ENCODE measurements around the gene CZIB. TPM values are rescaled to one million over a fixed set of nuclear protein-coding genes. Genes with fewer than 3 reads are reported as not detected.
A peak's percentile ranks its signal among the peaks of the same experiment; 100 is the strongest.

The CZIB gene
- total RNA-seq, result 10 to 100 TPM; 56.5 to 72.5 (median 69.5) TPM

GRCh38 chr1:53220171-53220961 lies at the start of gene CZIB:
TSS of gene CZIB (minus strand) at chr1:53220634. CDS start at chr1:53220575, 59 bp downstream.
- intact Hi-C loops (cut with DNase I), result no loop called here
- WGBS, result 0% methylated on average over 29 of the region's 61 CpGs
- peaks cover 3 to 35% (median 30%) of the 10 kb centered on the region in 4 donors for H3K36me3 ChIP-seq
- peak within 1 kb of the TSS; percentile 93 to 98 (median 98) for H3K27ac ChIP-seq (replicated peaks in 1 of 4)
- no peaks in the 10 kb centered on the region for H3K9me3 ChIP-seq
- H3K4me1 ChIP-seq, result peaks cover 15 to 28% (median 19%) of the 10 kb centered on the region in 4 donors
- peak; percentile 96 for DNase-seq (ENCODE audit: extremely low spot score)
- H3K27me3 ChIP-seq, result no peaks in the 10 kb centered on the region
- peak; percentile 91 for TF ChIP-seq POLR2A (IDR thresholded peaks at IDR 0.05; ENCODE audit: low read depth)
- no peak for TF ChIP-seq EP300 (IDR thresholded peaks at IDR 0.05)
- no peak for TF ChIP-seq CTCF (IDR thresholded peaks at IDR 0.05)
- peak; percentile 96 to 98 for TF ChIP-seq POLR2AphosphoS5 (IDR thresholded peaks at IDR 0.05)
- H3K4me3 ChIP-seq, result peak within 1 kb of the TSS; percentile 71 to 98 (median 84)

GRCh38 chr1:53270107-53270506 lies 49.7 kb upstream of the CZIB start:
- TF ChIP-seq POLR2A (IDR thresholded peaks at IDR 0.05; ENCODE audit: low read depth) (no peak), CTCF (IDR thresholded peaks at IDR 0.05) (no peak), POLR2AphosphoS5 (IDR thresholded peaks at IDR 0.05) (no peak), EP300 (IDR thresholded peaks at IDR 0.05) (no peak)
- H3K27ac ChIP-seq (replicated peaks in 1 of 4), result no peak overlapping the region
- no peaks in the 10 kb centered on the region for H3K36me3 ChIP-seq
- no peaks in the 10 kb centered on the region for H3K27me3 ChIP-seq
- no peak for DNase-seq (ENCODE audit: extremely low spot score)
- H3K9me3 ChIP-seq, result no peaks in the 10 kb centered on the region
- 100% methylated on average over 1 of the region's 1 CpG for WGBS
- H3K4me3 ChIP-seq, result no peak overlapping the region
- intact Hi-C loops (cut with DNase I), result no loop called here
- H3K4me1 ChIP-seq, result no peaks in the 10 kb centered on the region

GRCh38 chr1:53267761-53268160 lies 47.3 kb upstream of the CZIB start:
- H3K4me3 ChIP-seq, result no peak overlapping the region
- H3K27ac ChIP-seq (replicated peaks in 1 of 4), result no peak overlapping the region
- no peaks in the 10 kb centered on the region for H3K27me3 ChIP-seq
- H3K36me3 ChIP-seq, result no peaks in the 10 kb centered on the region
- no peak for TF ChIP-seq POLR2A (IDR thresholded peaks at IDR 0.05; ENCODE audit: low read depth)
- DNase-seq (ENCODE audit: extremely low spot score), result no peak
- H3K4me1 ChIP-seq, result no peaks in the 10 kb centered on the region
- intact Hi-C loops (cut with DNase I), result no loop called here
- H3K9me3 ChIP-seq, result no peaks in the 10 kb centered on the region

- Histone ChIP-seq H3K27ac (replicated peaks in 1 of 4) (no peak overlapping the region), H3K9me3 (no peaks in the 10 kb centered on the region), H3K4me3 (no peak overlapping the region), H3K36me3 (no peaks in the 10 kb centered on the region), H3K27me3 (no peaks in the 10 kb centered on the region), H3K4me1 (no peaks in the 10 kb centered on the region)
- TF ChIP-seq EP300 (IDR thresholded peaks at IDR 0.05), result no peak
- TF ChIP-seq POLR2A (IDR thresholded peaks at IDR 0.05; ENCODE audit: low read depth), result no peak
- no peak for TF ChIP-seq CTCF (IDR thresholded peaks at IDR 0.05)
- no peak for TF ChIP-seq POLR2AphosphoS5 (IDR thresholded peaks at IDR 0.05)
- intact Hi-C loops (cut with DNase I), result no loop called here
- DNase-seq (ENCODE audit: extremely low spot score), result no peak
These were observed 45.6 kb upstream of the CZIB start for GRCh38 chr1:53266038-53266437.

- H3K36me3 ChIP-seq, result no peaks in the 10 kb centered on the region
- no peak for DNase-seq (ENCODE audit: extremely low spot score)
- H3K4me3 ChIP-seq, result no peak overlapping the region
- H3K27ac ChIP-seq (replicated peaks in 1 of 4), result no peak overlapping the region
- H3K27me3 ChIP-seq, result no peaks in the 10 kb centered on the region
- intact Hi-C loops (cut with DNase I), result no loop called here
- WGBS, result 93% methylated on average over 4 of the region's 4 CpGs
- H3K4me1 ChIP-seq, result no peaks in the 10 kb centered on the region
- no peaks in the 10 kb centered on the region for H3K9me3 ChIP-seq
- TF ChIP-seq CTCF (IDR thresholded peaks at IDR 0.05) (no peak), POLR2AphosphoS5 (IDR thresholded peaks at IDR 0.05) (no peak), POLR2A (IDR thresholded peaks at IDR 0.05; ENCODE audit: low read depth) (no peak), EP300 (IDR thresholded peaks at IDR 0.05) (no peak)
These were observed 45.1 kb upstream of the CZIB start for GRCh38 chr1:53265581-53265980.
